Uterus (tissue), 2 donors: Measurements from ENCODE around the gene NABP2.

Source experiments
- POLR2A ChIP-seq, 2 donors: fragments of 450-650 bp; IDR thresholded peaks; one replicate each; pipeline ENCODE4 v1.6.1; 2016; ENCODE audit warnings: antibody characterized with exemption in 2 of 2, mild to moderate bottlenecking in 1 of 2, moderate library complexity in 1 of 2
- TF ChIP-seq, protein P1 (sequence below), 4 experiments: fragments of 200-600 bp in 2 of 4; fragments of 450-650 bp in 2 of 4; sonication (generic) in 2 of 4; IDR thresholded peaks; one replicate each; pipeline ENCODE4 v1.5.1; 2016 to 2019; ENCODE audit warnings: antibody characterized with exemption in 4 of 4, mild to moderate bottlenecking in 2 of 4, moderate library complexity in 1 of 4

DNA sequence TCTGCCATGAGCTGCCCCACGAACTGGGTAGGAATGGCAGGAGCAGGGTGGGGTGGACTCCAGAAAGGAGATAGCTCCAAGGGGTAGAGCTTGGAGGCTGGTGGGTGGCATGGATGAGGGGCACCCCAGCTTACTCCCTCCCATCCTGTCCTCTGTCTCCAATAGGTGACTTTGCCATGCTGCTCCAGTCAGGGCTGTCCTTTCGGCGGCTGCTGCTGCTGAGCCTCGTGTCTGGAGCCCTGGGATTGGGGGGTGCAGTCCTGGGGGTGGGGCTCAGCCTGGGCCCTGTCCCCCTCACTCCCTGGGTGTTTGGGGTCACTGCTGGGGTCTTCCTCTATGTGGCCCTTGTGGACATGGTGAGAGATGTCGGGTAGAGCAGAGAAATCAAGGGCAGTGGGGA lies 12.8 kb downstream of the NABP2 start:
- no peak for TF ChIP-seq POLR2A (IDR thresholded peaks at IDR 0.05)
- TF ChIP-seq, protein P1, sequence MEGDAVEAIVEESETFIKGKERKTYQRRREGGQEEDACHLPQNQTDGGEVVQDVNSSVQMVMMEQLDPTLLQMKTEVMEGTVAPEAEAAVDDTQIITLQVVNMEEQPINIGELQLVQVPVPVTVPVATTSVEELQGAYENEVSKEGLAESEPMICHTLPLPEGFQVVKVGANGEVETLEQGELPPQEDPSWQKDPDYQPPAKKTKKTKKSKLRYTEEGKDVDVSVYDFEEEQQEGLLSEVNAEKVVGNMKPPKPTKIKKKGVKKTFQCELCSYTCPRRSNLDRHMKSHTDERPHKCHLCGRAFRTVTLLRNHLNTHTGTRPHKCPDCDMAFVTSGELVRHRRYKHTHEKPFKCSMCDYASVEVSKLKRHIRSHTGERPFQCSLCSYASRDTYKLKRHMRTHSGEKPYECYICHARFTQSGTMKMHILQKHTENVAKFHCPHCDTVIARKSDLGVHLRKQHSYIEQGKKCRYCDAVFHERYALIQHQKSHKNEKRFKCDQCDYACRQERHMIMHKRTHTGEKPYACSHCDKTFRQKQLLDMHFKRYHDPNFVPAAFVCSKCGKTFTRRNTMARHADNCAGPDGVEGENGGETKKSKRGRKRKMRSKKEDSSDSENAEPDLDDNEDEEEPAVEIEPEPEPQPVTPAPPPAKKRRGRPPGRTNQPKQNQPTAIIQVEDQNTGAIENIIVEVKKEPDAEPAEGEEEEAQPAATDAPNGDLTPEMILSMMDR (IDR thresholded peaks at IDR 0.05), result no peak
